Measurements from ENCODE around the gene ZDHHC16.

The ZDHHC16 gene

GRCh38 chr10:97454330-97455036, 8.5 kb downstream of the ZDHHC16 start:
- Histone ChIP-seq H3K27ac (peak overlapping the region; percentile 8; the same call in 1 of the 2 replicates), H3K4me1 (peaks cover 18% of the 10 kb centered on the region; the same call in 1 of the 2 replicates), H3K27me3 (no peaks in the 10 kb centered on the region), H3K4me3 (no peak overlapping the region), H3K9me3 (no peaks in the 10 kb centered on the region), H3K36me3 (peaks cover 95% of the 10 kb centered on the region), H3K4me2 (no peak overlapping the region), H3K9ac (no peak overlapping the region), H4K20me1 (peaks cover 73% of the 10 kb centered on the region)
- no peak for TF ChIP-seq Cebpa-rat (IDR thresholded peaks at IDR 0.05)

GRCh38 chr10:97456034-97456685, 10.2 kb downstream of the ZDHHC16 start:
- H4K20me1 ChIP-seq, result peaks cover 61% of the 10 kb centered on the region
- H3K27me3 ChIP-seq, result no peaks in the 10 kb centered on the region
- H3K4me3 ChIP-seq, result no peak overlapping the region
- H3K4me2 ChIP-seq, result no peak overlapping the region
- H3K4me1 ChIP-seq, result peaks cover 14% of the 10 kb centered on the region; the same call in 1 of the 2 replicates
- no peak overlapping the region for H3K27ac ChIP-seq
- H3K36me3 ChIP-seq, result peaks cover 100% of the 10 kb centered on the region
- no peaks in the 10 kb centered on the region for H3K9me3 ChIP-seq
- no peak for TF ChIP-seq Cebpa-rat (IDR thresholded peaks at IDR 0.05)
- no peak overlapping the region for H3K9ac ChIP-seq

GRCh38 chr10:97456686-97457065, 10.7 kb downstream of the ZDHHC16 start:
- H3K36me3 ChIP-seq, result peaks cover 100% of the 10 kb centered on the region
- TF ChIP-seq Cebpa-rat (IDR thresholded peaks at IDR 0.05), result no peak

GRCh38 chr10:97459111-97459510, 13.1 kb downstream of the ZDHHC16 start:
- Histone ChIP-seq H4K20me1 (peaks cover 49% of the 10 kb centered on the region), H3K27ac (no peak overlapping the region), H3K36me3 (peaks cover 100% of the 10 kb centered on the region), H3K27me3 (no peaks in the 10 kb centered on the region), H3K9me3 (no peaks in the 10 kb centered on the region), H3K4me3 (no peak overlapping the region), H3K9ac (no peak overlapping the region), H3K4me1 (peaks cover 5% of the 10 kb centered on the region; the same call in 1 of the 2 replicates), H3K4me2 (no peak overlapping the region)
- no peak for TF ChIP-seq Cebpa-rat (IDR thresholded peaks at IDR 0.05)

More at GRCh38 chr10:97456686-97457065, 10.7 kb downstream of the ZDHHC16 start:
- Histone ChIP-seq H3K9me3 (no peaks in the 10 kb centered on the region), H3K4me1 (peaks cover 14% of the 10 kb centered on the region; the same call in 1 of the 2 replicates), H3K27ac (no peak overlapping the region), H3K27me3 (no peaks in the 10 kb centered on the region), H4K20me1 (peaks cover 60% of the 10 kb centered on the region), H3K4me2 (no peak overlapping the region), H3K9ac (no peak overlapping the region), H3K4me3 (no peak overlapping the region)

- H3K9me3 ChIP-seq, result no peaks in the 10 kb centered on the region
- peaks cover 100% of the 10 kb centered on the region for H3K36me3 ChIP-seq
- TF ChIP-seq Cebpa-rat (IDR thresholded peaks at IDR 0.05), result no peak
- no peaks in the 10 kb centered on the region for H3K27me3 ChIP-seq
- no peak overlapping the region for H3K4me3 ChIP-seq
- H3K9ac ChIP-seq, result no peak overlapping the region
- H3K4me1 ChIP-seq, result no peaks in the 10 kb centered on the region
- peaks cover 48% of the 10 kb centered on the region for H4K20me1 ChIP-seq
- H3K27ac ChIP-seq, result no peak overlapping the region
- H3K4me2 ChIP-seq, result no peak overlapping the region
Measured at GRCh38 chr10:97459933-97460332, 14.0 kb downstream of the ZDHHC16 start.

GRCh38 chr10:97462309-97462708, 16.3 kb downstream of the ZDHHC16 start:
- H3K36me3 ChIP-seq, result peaks cover 100% of the 10 kb centered on the region
- H4K20me1 ChIP-seq, result peaks cover 41% of the 10 kb centered on the region

GRCh38 chr10:97463363-97464132, 17.6 kb downstream of the ZDHHC16 start:
- Histone ChIP-seq H3K9ac (no peak overlapping the region), H3K4me1 (no peaks in the 10 kb centered on the region; the same call in 1 of the 2 replicates), H4K20me1 (peaks cover 46% of the 10 kb centered on the region), H3K36me3 (peaks cover 100% of the 10 kb centered on the region), H3K27me3 (no peaks in the 10 kb centered on the region), H3K27ac (no peak overlapping the region), H3K9me3 (no peaks in the 10 kb centered on the region), H3K4me2 (no peak overlapping the region), H3K4me3 (no peak overlapping the region)
- peak; percentile 65; the same call in 1 of the 2 replicates for TF ChIP-seq Cebpa-rat (IDR thresholded peaks at IDR 0.05)

More at GRCh38 chr10:97462309-97462708, 16.3 kb downstream of the ZDHHC16 start:
- Histone ChIP-seq H3K9ac (no peak overlapping the region), H3K4me1 (no peaks in the 10 kb centered on the region), H3K27ac (no peak overlapping the region), H3K9me3 (no peaks in the 10 kb centered on the region), H3K27me3 (no peaks in the 10 kb centered on the region), H3K4me3 (no peak overlapping the region), H3K4me2 (no peak overlapping the region)
- no peak for TF ChIP-seq Cebpa-rat (IDR thresholded peaks at IDR 0.05)

GRCh38 chr10:97464226-97464625, 18.3 kb downstream of the ZDHHC16 start:
- Histone ChIP-seq H3K4me2 (no peak overlapping the region), H3K9ac (no peak overlapping the region), H3K27ac (no peak overlapping the region), H3K9me3 (no peaks in the 10 kb centered on the region), H3K27me3 (no peaks in the 10 kb centered on the region), H3K4me3 (no peak overlapping the region), H3K4me1 (no peaks in the 10 kb centered on the region; the same call in 1 of the 2 replicates), H4K20me1 (peaks cover 46% of the 10 kb centered on the region), H3K36me3 (peaks cover 100% of the 10 kb centered on the region)
- no peak for TF ChIP-seq Cebpa-rat (IDR thresholded peaks at IDR 0.05)

- no peak overlapping the region for H3K4me3 ChIP-seq
- H3K4me2 ChIP-seq, result no peak overlapping the region
- peaks cover 100% of the 10 kb centered on the region for H3K36me3 ChIP-seq
- no peaks in the 10 kb centered on the region; the same call in 1 of the 2 replicates for H3K4me1 ChIP-seq
- H3K9ac ChIP-seq, result no peak overlapping the region
- H3K27ac ChIP-seq, result no peak overlapping the region
- TF ChIP-seq Cebpa-rat (IDR thresholded peaks at IDR 0.05), result no peak
- no peaks in the 10 kb centered on the region for H3K27me3 ChIP-seq
- H4K20me1 ChIP-seq, result peaks cover 46% of the 10 kb centered on the region
- no peaks in the 10 kb centered on the region for H3K9me3 ChIP-seq
Measured at GRCh38 chr10:97465982-97466381, 20.0 kb downstream of the ZDHHC16 start.
